GM15510 (cell line): ENCODE measurements around the gene OR6Q1.

ENCODE experiments used
- POLR2A ChIP-seq: IDR thresholded peaks from 3 replicates; pipeline ENCODE4 v1.6.1; 2011; ENCODE audit warnings: borderline replicate concordance; ENCODE audit not compliant: insufficient read length; ENCODE audit errors: extremely low read depth

OR6Q1 gene

DNA sequence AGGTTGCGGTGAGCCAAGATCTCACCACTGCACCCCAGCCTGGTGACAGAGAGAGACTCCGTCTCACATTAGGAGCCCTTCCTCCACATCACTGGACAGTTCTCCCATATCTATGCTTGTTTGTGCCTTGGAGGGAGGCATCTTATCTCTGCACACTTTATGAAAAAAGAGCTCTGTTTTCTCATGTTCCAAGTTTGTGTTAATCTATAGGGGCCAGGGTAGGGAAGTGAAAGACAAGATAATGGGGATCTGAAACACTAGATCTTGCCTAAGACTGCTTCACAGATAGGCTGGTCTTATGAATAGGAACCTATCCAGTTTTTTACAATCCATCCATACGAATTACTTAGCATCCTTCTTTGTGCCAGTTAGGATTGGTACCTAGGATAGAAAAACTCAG, 17.1 kb downstream of the OR6Q1 start:
- TF ChIP-seq POLR2A = no peak

DNA sequence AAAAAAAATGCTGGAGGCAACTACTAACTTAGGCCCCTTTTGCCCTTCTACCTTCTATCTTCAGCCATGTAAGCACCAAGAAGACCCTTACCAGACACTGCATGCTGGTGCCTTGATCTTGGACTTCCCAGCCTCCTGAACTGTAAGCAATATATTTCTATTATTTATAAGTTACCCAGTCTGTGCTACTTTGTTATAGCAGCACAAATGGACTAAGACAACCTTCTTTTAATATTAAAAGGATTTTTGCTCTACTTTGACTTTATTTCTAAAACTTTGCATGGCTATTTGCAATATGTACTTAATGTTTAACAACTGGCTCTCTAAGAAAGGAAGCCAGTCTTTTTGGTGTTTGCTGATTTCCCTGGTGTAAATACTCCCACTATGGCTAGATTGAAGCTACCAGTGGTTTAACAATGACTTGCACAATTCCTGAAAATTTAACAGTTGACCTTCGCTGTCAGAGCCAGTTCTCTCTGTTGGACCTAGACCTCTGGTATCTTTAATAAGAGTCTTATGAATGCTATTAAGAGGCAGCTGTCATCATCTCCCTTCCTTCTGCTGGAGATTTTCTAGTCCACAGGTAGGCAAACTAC, 25.2 kb downstream of the OR6Q1 start:
- TF ChIP-seq POLR2A = no peak

DNA sequence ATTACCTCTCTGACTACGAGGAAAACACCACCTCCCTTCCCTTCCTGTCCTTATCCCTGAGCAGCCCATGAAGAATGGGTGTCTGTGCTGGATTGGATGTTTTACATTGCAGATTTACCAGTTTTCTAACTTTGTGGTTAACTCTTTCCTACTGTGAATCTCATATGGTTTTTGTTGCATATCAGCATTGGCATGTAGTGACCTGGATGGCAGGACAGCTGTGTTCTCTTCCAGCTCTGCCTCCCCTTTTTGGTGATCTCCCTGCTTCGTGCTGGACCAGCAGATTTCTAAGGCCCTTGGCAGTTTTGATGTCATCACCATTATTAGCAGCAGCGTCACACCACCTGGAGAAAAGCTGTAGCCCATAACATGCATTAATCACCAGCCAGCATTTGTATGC, 26.7 kb downstream of the OR6Q1 start:
- TF ChIP-seq POLR2A = no peak

DNA sequence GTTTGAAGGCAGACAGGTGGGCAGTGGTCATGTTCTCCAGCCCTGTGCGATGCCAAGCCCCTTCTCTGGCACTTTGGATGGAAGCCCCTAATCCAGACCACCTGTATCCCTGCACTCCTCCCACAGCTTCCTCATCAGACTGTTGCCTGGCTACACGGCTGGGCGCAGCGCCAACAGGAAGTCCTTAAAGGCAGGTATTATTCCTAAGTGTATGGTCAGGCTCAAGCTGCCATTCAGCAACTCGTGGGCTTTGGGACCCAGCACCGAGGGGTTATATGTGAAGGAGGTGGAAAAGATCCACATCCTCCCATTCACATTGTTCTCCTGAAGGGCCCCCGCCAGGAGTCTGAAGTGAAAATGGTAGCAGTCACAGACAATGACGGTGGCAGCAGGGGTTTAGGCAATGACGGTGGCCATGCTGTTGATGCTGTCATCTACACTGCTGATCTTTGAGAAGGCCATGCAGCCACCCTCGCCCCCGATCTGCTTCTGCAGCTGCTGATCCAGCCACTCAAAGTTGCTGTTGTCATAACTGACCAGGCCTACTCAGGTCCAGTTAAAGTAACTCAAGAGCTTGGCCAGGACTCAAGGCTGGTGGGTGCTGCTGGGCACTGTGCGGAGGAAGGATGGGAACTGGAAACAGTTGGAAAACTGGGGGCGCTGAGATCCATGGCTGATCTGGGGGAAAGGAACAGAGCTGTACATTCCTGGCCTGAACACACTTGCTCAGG, 27.7 kb downstream of the OR6Q1 start:
- TF ChIP-seq POLR2A = no peak

DNA sequence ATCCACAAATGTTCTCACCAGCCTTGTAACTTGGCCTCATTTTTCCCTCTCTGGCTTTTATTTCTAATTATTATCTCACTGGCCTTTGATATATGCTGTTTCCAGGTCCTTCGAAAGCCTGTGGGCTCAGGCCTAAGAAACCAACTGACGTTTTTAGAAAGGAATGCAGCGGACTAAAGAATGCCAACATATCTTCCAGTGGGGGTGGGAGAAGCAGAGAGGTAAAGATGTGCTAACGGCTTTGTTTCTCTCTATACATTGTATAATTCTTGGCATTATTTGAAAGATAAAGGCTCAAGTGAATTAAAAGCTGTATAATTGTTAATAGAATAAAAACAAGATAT, 28.2 kb downstream of the OR6Q1 start:
- no peak for TF ChIP-seq POLR2A

DNA sequence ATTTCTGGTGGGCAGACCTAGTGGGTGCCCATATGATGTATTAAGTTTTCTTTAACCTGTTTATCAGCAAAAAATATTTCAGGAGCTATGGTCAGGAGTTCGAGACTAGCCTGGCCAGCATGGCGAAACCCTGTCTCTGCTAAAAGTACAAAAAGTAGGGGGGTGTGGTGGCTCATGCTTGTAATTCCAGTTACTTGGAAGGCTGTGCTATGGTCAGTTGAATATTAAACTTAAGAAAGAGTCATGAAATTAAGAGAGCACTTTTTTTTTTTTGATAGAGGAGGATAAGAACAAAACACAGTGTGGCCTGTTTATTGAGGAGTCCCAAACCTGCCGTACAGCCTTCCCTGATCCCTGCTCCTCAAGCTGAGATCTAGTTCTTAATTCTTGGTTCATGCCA, 29.8 kb downstream of the OR6Q1 start:
- TF ChIP-seq POLR2A = no peak

DNA sequence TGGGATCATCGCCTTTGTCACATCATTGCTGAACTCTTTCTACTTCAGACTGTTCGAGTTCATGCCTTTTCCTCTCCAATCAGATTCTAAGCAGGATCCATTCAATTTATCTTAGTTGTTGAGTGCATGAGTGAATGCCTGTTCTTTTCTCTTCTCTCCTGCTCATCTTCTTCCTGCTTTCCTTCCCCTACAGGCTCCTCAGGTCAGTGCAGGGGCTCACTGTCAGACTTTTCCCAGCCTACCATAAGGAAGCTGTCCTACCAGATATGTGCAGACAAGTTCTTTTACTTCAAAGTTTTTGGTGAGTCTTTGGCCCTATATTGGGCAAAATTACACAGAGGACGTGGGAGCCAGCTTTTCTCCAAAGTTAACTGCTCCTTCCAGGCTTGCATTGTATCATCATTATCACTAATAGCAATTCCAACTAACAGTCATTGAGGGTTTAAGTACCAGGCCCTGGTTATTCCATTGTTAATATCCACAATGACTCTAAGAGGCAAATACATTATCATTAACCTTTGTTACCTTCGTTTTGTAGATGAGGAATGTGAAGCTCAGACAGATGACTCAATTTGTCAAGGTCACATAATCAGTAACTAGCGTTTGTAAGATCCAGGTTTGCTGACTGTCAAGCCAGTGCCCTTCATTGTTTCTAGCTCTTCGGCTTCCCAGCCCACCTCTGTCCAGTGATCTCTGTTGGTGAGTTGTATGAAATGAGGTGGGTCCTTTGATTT, 30.4 kb downstream of the OR6Q1 start:
- no peak for TF ChIP-seq POLR2A

DNA sequence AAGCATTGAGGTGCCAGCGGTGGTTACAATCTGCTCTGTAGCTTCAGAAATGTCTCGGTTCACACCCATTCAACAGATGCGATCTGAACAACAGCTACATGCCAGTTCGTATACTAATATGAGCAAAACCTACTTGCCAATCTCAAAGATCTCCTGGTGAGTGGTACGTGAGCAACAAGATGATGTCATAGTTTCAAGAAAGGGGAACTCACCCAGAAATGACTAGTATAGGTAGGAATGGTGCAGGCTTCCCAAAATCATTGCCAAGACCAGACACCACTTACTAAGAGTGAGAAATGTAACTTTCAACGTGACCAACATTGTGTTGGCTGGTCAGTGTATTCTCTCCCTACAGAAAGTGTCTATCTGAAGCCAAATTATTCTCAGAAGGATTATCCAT, 31.1 kb downstream of the OR6Q1 start:
- TF ChIP-seq POLR2A = no peak

DNA sequence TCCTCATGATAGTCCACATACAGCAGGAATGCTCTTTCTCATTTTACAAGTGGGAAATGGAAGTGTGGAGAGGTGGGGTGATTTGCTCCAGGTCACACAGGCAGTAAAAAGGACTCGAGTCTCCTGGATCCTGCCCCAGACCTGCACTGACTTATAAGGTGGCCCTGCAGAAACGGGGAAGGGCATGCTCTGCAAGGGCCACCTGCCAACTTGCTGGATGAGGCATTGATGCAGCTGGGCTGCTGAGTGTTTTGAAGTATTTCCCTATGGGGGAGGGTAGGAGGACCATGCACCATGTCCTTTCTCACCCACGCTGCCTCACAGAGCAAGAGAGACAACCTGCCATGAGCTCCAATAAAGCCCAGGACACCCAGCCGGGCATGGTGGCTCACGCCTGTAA, 36.9 kb downstream of the OR6Q1 start:
- TF ChIP-seq POLR2A = no peak

DNA sequence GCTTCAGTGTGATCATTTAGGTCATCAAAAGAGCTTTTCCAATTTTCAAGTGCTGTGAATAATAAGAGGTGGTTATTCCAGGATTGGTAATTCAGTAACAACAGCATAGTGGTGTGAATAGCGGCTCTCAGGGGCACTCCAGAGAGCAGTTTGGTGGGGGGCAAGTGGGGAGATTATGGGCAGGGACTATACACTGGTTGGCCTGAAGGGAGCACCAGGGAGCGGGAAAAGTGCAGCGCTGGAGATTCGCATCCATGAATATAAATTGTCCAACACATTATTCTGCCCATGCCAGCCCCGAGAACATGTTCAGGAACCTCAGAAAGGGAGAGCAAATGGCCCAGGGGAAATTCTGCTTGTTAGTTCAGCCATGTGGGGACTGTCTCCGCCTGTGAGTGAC, 37.9 kb downstream of the OR6Q1 start:
- no peak for TF ChIP-seq POLR2A

DNA sequence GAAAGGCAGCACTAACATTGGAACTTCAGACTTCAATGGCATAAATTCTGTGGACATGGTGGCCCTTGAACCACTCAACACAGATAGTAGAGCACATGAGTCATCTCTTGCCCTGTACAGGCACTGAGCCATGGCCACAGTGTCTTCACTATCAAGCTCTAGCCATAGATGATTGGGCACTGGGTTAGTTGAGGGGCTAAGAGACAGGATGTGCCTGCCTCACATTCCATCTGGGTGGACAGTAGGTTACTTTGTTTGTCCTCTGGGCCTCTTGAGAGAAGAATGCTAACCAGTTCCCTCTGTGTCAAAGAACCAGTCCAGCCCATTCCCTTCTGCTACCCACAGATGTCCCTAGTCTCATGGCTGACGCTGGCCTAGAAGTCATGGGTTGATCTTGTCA, 39.8 kb downstream of the OR6Q1 start:
- TF ChIP-seq POLR2A = no peak

DNA sequence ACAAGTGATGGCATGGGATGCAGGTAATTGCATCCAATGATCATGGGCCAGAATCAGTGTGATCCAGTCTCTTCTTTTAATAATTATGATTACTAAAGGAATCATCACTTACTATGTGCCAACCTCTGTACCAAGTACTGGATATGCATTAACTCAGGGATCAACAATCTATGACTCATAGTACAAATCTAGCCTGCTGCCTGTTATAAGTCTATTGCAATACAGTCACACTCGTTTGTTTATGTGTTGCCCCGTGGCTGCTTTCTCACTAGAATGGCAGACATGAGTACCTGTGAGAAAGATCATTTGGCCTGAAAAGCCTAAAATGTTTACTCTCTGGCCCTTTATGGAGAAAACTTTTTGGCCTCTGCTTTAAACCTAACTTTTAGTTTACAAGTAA, 45.0 kb downstream of the OR6Q1 start:
- no peak for TF ChIP-seq POLR2A
